ENCODE data around the gene ACAA1. TPM values are rescaled to one million over a fixed set of nuclear protein-coding genes. Genes with fewer than 3 reads are reported as not detected.

Gene ACAA1
- total RNA-seq, 1 donor from 2014 or later, result 55.0 TPM

GRCh38 chr3:38154033-38154494, 17.1 kb upstream of the ACAA1 start:
- peak; percentile 99 for DNase-seq (ENCODE audit: low read depth)

GRCh38 chr3:38153221-38153620, 16.3 kb upstream of the ACAA1 start:
- DNase-seq (ENCODE audit: low read depth), result no peak

GRCh38 chr3:38152609-38153008, 15.7 kb upstream of the ACAA1 start:
- DNase-seq (ENCODE audit: low read depth), result no peak

GRCh38 chr3:38151667-38152265, 14.8 kb upstream of the ACAA1 start:
- DNase-seq (ENCODE audit: low read depth), result peak; percentile 45

GRCh38 chr3:38150780-38151528, 14.0 kb upstream of the ACAA1 start:
- DNase-seq (ENCODE audit: low read depth), result no peak

GRCh38 chr3:38149708-38150107, 12.8 kb upstream of the ACAA1 start:
- no peak for DNase-seq (ENCODE audit: low read depth)

DNA sequence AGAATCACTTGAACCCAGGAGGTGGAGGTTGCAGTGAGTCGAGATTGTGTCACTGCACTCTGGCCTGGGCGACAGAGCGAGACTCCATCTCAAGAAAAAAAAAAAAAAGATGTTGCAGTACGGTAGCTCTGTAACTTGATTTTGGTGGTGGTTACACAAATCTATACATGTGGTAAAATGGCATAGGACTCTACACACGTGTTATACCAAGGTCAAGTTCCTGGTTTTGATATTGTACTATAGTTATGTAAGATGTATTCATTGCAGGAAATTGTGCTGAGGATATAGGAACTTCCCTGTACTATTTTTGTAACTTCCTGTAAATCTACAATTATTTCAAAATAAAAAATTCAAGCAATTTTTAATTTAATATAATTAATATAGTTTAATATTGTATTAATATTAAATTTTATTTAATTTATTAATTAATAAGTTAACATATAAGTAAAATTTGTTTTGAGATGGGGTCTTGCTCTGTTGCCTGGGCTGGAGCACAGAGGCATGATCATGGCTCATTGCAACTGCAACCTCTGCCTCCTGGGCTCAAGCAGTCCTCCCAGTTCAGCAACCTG, 11.5 kb upstream of the ACAA1 start:
- DNase-seq (ENCODE audit: low read depth), result no peak

GRCh38 chr3:38147421-38147820, 10.5 kb upstream of the ACAA1 start:
- no peak for DNase-seq (ENCODE audit: low read depth)

DNA sequence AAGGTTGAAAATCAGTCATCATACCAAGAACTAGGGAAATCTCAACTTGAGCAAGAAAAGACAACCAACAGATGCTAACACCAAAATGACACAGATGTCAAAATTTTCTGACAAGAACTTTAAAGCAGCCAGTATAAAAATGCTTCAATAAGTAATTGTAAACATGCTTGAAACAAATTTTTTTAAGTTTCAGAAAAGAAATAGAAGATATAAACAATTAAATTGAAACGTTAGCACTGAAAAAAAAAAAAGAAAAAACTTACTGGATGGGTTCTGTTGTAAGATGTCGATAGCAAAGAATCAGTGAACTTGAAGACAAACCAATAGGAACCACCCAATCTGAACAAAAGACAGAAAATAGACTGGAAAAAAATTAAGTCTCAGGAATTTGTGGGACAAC, 9.6 kb upstream of the ACAA1 start:
- no peak for DNase-seq (ENCODE audit: low read depth)

DNA sequence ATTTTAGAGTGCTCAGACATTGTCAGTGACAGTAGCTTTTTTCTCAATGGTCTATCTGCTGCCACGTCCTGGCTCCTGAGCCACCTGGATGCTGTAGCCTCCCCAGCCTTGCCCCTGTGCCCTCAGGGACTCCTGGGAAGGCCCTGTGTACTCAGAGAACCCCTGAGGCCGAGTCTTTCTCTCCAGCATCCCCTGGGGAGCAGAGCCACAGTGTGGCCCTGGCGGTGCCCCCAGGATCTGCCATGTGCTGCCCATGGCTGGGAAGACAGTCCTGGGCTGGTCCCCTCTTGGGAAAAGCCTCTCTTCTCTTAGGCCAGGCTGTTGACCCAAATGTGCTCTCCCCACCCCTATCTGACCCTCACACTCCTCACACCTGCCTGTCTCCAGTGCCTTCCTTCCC, 6.6 kb upstream of the ACAA1 start:
- no peak for DNase-seq (ENCODE audit: low read depth)

GRCh38 chr3:38142959-38143358, 6.0 kb upstream of the ACAA1 start:
- DNase-seq (ENCODE audit: low read depth), result no peak

DNA sequence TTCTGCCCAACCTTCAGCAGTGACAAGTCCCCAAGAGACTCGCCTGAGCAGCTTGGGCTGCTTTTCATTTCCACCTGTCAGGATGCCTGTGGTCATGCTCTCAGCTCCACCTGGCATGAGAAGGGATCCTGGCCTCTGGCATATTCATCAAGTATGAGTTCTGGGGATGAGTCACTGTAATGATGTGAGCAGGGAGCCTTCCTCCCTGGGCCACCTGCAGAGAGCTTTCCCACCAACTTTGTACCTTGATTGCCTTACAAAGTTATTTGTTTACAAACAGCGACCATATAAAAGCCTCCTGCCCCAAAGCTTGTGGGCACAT, 5.0 kb upstream of the ACAA1 start:
- DNase-seq (ENCODE audit: low read depth), result peak; percentile 36

GRCh38 chr3:38141173-38141951, 4.4 kb upstream of the ACAA1 start:
- no peak for DNase-seq (ENCODE audit: low read depth)

GRCh38 chr3:38140326-38141172, 3.6 kb upstream of the ACAA1 start:
- no peak for DNase-seq (ENCODE audit: low read depth)

DNA sequence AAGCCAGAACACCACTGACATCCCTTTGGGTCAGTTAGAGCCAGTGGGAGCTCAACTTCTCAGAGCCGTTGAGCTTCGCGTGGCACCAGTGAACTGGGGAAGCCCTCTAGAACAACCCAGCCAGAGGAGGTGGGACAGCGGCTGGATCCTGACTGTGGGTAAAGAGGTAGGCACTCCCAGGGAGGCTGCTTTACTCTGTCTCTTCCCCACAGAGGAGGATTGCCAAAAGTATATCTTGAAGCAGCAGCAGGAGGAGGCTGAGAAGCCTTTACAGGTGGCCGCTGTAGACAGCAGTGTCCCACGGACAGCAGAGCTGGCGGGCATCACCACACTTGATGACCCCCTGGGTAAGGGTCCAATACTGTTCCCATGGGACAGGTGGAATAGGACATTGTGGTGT, 2.7 kb upstream of the ACAA1 start:
- no peak for DNase-seq (ENCODE audit: low read depth)

DNA sequence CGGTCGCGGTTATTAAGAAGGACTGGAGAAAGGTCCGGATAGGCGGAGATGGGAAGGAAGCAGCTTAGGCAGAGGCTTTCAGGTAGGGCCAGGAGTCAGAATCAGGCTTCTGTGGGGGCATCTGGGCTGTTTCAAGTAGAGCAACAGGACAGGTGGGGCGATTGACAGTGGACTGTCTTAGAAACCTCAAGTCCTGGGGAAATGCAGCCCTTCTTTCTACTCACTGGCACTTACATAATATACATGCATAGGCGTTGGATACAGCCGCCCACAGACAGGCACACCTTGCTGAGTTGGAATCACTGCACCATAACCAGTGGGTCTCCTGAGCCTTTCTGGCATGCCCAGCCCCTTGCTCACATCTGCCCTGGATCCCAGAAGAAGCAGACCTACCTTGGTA, 2.3 kb upstream of the ACAA1 start:
- no peak for DNase-seq (ENCODE audit: low read depth)

- no peak for DNase-seq (ENCODE audit: low read depth)
These were observed 1.6 kb upstream of the ACAA1 start, which contains the start of gene MYD88 for GRCh38 chr3:38138349-38139190. TSS of gene MYD88 (plus strand) at chr3:38138661. CDS start at chr3:38138701, 40 bp downstream.

DNA sequence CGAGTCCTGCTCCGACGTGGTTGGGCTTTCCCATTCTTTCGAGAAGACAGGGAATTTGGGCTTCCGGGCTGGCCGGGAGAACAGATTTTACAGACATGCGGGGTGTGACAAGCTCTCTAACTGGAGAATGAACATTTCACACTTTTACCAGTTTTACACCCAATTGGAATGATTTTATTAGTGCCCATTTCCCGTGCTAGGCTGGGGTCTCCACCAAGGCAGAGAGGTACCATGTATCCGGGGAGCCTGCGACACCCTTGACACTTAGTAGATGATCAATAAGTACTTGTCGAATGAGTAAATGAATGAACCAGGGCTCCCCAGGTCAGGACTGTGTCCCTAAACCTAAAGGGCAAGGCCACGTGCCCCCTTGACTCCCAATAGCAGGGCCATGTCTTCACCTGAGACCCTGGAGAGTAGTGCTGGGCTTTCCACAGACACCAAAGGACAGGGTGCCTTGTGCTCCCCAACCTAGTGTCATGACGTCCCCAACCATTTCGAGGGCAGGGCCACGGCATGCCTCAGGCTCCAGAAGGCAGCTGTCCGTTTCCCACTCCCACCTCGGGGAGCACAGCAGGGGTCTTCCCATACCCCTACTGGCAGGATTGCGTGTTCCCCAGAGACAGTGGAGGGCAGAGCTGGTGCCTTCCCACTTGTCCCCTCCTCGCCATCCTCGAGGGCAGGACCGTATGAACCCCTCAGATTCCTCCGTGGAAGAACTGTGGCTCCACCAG, 855 bp upstream of the ACAA1 start:
- no peak for DNase-seq (ENCODE audit: low read depth)

DNA sequence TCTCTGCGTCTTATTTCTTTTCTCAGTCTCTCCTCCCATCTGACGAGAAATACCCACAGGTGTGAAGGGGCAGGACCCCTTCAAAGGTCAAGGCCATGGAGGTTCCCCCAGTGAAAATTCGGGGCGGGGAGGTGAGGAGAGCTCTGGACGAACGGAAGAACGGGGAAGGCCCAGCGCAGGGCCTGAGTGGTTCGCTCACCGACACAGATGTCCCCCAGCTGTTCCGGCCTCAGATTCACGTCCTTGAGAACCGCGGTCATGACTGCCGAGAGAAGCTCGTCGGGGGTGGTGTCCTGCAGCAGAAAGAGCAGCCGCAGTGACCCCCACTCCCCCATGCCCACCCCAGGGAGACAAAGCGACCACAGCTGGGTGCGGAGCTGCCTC, 542 bp downstream of the ACAA1 start:
- DNase-seq (ENCODE audit: low read depth), result no peak

Measured in renal cortical epithelial cell (primary cell).